Activated CD4-positive, alpha-beta T cell treated with anti-CD3 and anti-CD28 coated beads, Interleukin-2, amount 50 U/mL, for 48 hours (primary cell): Measurements from ENCODE around the gene UBASH3B.

Experiments used
- DNase-seq, 2 experiments: peaks; one replicate each; pipeline ENCODE4 v3.0.0-alpha.2; 2020

The UBASH3B gene

GRCh38 chr11:122863704-122864326 is 208.3 kb downstream of the UBASH3B start:
- peak; percentile 55 to 65 for DNase-seq
